ENCODE data around the gene TRMT10B. TPM values are rescaled to one million over a fixed set of nuclear protein-coding genes. Genes with fewer than 3 reads are reported as not detected.

The TRMT10B gene
- total and polyA plus RNA-seq, 2 of the 13 experiments (the other 11 are each of a cell fraction or from before 2014, with no cell fraction given) = 3.1 to 3.9 TPM

- TF ChIP-seq HMGXB4 (CRISPR knock-in tag; IDR thresholded peaks at IDR 0.05; ENCODE audit: borderline replicate concordance in 1 of 2, low read depth in 1 of 2) = peak; percentile 48 to 81; a peak in 3 of 4 replicates
- TF ChIP-seq KDM1A (CRISPR knock-in tag; IDR thresholded peaks at IDR 0.05) = no peak
- TF ChIP-seq STAT6 (CRISPR knock-in tag; IDR thresholded peaks at IDR 0.05; ENCODE audit: borderline replicate concordance) = 0 out of 2 replicates have a peak, but pooled peaks have one; percentile 60
- TF ChIP-seq ZFP90 (CRISPR knock-in tag; IDR thresholded peaks at IDR 0.05; ENCODE audit: borderline replicate concordance) = no peak; the same call in 1 of the 2 replicates
- no peak; the same call in 1 of the 2 replicates for TF ChIP-seq PBX3 (CRISPR knock-in tag; IDR thresholded peaks at IDR 0.05; ENCODE audit: borderline replicate concordance)
- TF ChIP-seq ZNF780A (CRISPR knock-in tag; IDR thresholded peaks at IDR 0.05) = no peak
- peak; percentile 58; the same call in 1 of the 2 replicates for TF ChIP-seq BORCS8-MEF2B (CRISPR knock-in tag; IDR thresholded peaks at IDR 0.05)
- no peak for TF ChIP-seq ZNF124 (CRISPR knock-in tag; IDR thresholded peaks at IDR 0.05)
- TF ChIP-seq GLI4 (CRISPR knock-in tag; IDR thresholded peaks at IDR 0.05; ENCODE audit: borderline replicate concordance) = peak; percentile 79; the same call in 1 of the 2 replicates
- TF ChIP-seq ESRRA (CRISPR knock-in tag; IDR thresholded peaks at IDR 0.05; ENCODE audit: low read depth) = peak; percentile 34; the same call in 1 of the 2 replicates
- no peak for TF ChIP-seq BCLAF1 (IDR thresholded peaks at IDR 0.05)
- peak; percentile 95 for TF ChIP-seq HDAC1 (CRISPR knock-in tag; IDR thresholded peaks at IDR 0.05)
- TF ChIP-seq ZSCAN25 (CRISPR knock-in tag; IDR thresholded peaks at IDR 0.05) = peak; percentile 67
- no peak for TF ChIP-seq MLXIP (CRISPR knock-in tag; IDR thresholded peaks at IDR 0.05; ENCODE audit: borderline replicate concordance)
Measured at GRCh38 chr9:37784616-37785483, 31.2 kb downstream of the TRMT10B start, which contains the start of gene EXOSC3 (continued).
